Astrocyte of the spinal cord (primary cell): ENCODE data around the gene COG2.
"Not testable (repeated sequence)": the region's sequence is repeated elsewhere in the genome, so short reads cannot be mapped to it uniquely, and the experiment has no call there.

ENCODE experiments used
- DNase-seq: peaks from one replicate; pipeline ENCODE4 v3.0.0; 2011; ENCODE audit warnings: low read depth, low spot score
- H3K4me3 ChIP-seq: 2 replicates; pipeline ENCODE4 v1.5.1; 2011; ENCODE audit warnings: low read depth, mild to moderate bottlenecking, low read length, moderate library complexity
- CTCF ChIP-seq: IDR thresholded peaks from 2 replicates; pipeline ENCODE4 v1.5.1; 2012; ENCODE audit warnings: low read depth, mild to moderate bottlenecking, low read length, inconsistent platforms
- in situ Hi-C: cut with HindIII; loops from 2 replicates; pipeline ENCODE4 v1.10.0; 2017; ENCODE audit warnings: low sequenced_read_pairs

COG2 gene

GRCh38 chr1:230643908-230644307, 1.6 kb downstream of the COG2 start:
- no peak overlapping the region for H3K4me3 ChIP-seq
- peak; percentile 5 for DNase-seq
- in situ Hi-C loops: no loop called here
- no peak for TF ChIP-seq CTCF

DNA sequence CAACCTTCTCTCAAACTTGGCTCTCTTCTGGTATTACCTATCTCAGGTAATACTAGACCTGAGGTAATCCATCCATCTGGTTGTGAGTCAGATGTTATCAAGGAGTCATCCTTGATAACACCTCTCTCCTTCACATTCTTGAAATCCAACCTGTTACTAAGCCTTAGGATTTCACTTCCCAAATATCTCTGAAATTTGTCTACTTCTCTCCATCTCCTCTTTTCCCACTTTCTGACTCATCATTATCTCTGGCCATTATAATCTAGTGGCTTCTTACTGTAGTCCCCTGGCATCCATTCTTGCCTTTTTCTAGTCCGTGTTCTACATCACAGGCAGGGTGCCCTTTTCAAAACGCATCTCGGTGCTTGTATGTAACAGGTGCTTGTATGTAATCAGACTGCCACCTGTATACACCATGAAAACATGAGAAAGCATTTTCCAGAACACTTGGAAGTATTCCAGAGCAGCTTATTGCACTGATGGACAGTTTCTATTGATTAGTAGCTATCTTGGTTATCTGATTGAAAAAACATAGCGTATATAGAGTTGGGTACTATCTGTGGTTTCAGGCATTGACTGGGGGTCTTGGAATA, 4.5 kb downstream of the COG2 start:
- in situ Hi-C loops: no loop called here
- DNase-seq: no peak
- no peak overlapping the region for H3K4me3 ChIP-seq
- no peak for TF ChIP-seq CTCF

- TF ChIP-seq CTCF: no peak
- DNase-seq: no peak
- no peak overlapping the region for H3K4me3 ChIP-seq
- in situ Hi-C loops: no loop called here
Measured at GRCh38 chr1:230647321-230647720, 5.0 kb downstream of the COG2 start.

DNA sequence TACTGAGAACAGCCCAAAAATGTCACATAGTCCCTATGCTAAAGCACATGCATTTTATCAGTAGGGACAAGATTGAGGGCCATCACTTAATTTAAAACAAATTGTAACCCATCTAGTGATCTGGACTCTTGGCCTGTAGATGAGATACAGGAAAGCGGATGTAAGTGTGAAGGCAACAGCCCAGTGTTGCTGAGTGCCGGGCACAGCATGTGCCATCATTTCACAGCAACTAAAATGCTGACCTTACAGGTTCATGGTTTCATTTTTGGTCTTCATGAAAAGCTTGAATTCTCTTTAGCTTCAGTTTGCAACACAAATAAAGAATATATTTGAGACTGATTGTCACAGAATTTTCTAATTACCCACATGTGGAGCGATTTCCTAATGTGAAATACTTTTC, 5.8 kb downstream of the COG2 start:
- H3K4me3 ChIP-seq: no peak overlapping the region
- no peak for TF ChIP-seq CTCF
- in situ Hi-C loops: no loop called here
- DNase-seq: no peak

DNA sequence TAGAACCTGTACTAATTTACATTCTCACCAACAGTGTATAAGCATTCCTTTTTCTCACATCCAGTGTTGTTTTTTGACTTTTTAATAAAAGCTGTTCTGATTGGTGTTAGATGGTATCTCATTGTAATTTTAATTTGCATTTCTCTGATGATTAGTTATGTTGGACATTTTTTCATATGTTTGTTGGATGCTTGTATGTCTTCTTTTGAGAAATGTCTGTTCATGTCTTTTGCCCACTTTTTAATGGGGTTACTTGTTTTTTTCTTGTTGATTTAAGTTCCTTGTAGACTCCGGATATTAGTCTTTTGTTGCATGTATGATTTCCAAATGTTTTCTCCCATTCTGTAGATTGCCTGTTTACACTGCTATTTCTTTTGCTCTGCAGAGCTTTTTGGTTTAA, 8.0 kb downstream of the COG2 start:
- DNase-seq: no peak
- no peak for TF ChIP-seq CTCF
- no peak overlapping the region for H3K4me3 ChIP-seq
- in situ Hi-C loops: no loop called here

GRCh38 chr1:230651235-230651634, 9.0 kb downstream of the COG2 start:
- in situ Hi-C loops: no loop called here
- no peak for DNase-seq
- TF ChIP-seq CTCF: no peak
- H3K4me3 ChIP-seq: no peak overlapping the region

DNA sequence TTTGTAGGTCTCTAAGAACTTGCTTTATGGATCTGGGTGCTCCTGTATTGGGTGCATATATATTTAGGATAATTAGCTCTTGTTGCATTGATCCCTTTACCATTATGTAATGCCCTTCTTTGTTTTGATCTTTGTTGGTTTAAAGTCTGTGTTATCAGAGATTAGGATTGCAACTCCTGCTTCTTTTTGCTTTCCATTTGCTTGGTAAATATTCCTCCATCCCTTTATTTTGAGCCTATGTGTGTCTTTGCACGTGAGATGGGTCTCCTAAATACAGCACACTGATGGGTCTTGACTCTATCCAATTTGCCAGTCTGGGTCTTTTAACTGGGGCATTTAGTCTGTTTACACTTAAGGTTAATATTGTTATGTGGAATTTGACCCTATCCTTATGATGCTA, 14.4 kb downstream of the COG2 start:
- in situ Hi-C loops, H3K4me3 ChIP-seq, DNase-seq: not testable (repeated sequence)

GRCh38 chr1:230658103-230658502, 15.8 kb downstream of the COG2 start:
- H3K4me3 ChIP-seq, in situ Hi-C loops, DNase-seq: not testable (repeated sequence)
